HG03025 (cell line): ENCODE measurements around the gene JAML.

Experiments used
- ATAC-seq: cut with Tn5 transposase; IDR thresholded peaks from one replicate; pipeline ENCODE4 v1.9.1; 2021; ENCODE audit warnings: mild to moderate bottlenecking, moderate library complexity; ENCODE audit not compliant: unreplicated experiment, low FRiP score

Gene JAML

DNA sequence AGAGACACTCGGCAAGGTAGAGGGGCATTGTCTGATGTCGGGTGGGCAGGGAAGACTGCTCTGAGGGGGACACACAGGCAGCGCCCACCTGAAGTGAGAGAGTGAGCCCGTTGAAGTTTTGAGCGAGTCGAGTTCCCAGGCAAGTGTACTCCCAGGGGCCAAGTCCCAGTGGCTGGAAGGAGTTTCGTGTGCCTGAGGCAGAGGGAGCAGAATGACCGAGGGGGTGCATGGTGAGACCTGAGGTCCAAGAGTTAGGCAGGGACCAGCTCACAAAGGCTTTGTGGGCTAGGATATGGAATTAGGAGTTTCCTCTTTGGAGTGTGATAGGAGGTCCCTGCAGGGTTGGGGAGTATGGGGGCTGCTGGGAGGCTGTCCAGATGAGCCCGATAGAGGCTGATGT lies 54.6 kb downstream of the JAML start:
- ATAC-seq: no peak

DNA sequence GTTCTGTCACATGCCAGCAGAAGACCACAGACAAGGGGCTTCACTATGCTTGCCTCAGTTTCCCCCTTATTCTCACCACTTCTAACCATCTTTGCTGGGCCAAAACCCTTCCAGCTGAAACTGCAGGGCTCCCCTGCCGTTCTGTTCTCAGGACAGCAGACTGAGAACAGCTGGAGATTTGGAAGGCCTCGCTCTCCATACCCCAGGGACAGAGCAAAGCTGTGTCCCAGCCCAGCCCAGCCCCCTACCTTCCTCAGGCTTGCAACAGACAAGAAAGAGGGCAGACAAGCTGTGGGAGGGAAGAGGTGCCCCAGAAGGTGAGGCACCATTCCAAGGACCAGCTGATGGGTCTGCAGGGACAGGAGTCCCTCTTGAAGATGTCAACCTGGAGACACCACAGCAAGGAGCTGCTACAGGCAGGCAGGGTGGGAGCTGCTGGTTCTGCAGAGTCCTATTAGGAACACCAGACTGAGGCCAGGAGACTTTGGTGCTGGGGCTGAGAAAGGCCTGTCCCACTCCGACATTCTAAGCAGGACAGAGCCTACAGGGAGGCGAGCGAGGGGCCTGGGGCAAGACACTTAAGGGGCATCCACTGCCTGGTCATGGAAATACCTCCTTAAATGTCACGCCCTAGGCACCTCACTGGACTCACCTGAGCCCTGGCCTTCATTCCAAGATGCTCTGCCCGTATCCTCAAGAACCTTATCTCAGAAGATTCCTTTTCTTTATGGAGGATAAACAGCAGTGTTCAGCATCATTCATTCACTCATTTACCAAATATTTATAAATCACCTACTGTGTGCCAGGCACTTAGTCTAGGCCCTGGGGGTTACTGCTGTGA lies 55.3 kb downstream of the JAML start:
- no peak for ATAC-seq

DNA sequence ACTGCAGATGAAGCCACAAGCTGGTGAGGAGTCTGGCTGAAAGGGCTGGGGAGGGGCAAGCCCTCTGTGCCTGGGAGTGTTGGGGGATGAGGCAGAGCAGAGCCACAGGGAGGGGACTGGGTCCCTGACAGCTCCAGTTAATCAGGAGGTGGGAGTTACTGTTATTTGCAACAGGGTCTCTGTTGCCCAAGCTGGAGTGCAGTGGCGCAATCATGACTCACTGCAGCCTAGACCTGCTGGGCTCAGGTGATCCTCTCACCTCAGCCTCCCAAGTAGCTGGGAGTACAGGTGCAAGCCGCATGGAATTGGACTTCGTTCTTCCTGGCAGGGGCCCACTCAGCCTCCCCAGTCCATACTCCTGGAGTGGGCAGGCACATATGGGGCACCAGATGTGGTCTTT lies 56.1 kb downstream of the JAML start:
- ATAC-seq: no peak

DNA sequence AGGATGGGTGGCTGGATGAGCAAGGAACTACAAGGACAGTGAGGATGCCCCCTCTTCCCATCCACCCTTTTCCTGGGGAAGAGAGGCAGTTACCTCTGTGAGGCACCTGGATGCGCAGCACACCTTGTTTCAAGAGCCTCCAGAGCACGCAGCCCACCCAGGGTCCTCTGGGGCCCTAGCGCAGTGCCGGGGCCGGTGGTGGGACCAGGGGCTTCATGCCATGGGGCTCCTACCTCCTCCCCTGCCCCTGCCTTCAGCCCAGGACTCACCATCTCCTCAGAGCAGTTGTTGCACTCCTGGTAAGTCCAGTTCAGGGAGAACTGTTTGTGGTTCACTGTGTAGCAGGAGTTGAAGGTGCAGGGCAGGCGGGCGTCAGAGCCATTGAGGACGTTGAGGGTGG lies 56.5 kb downstream of the JAML start:
- no peak for ATAC-seq

DNA sequence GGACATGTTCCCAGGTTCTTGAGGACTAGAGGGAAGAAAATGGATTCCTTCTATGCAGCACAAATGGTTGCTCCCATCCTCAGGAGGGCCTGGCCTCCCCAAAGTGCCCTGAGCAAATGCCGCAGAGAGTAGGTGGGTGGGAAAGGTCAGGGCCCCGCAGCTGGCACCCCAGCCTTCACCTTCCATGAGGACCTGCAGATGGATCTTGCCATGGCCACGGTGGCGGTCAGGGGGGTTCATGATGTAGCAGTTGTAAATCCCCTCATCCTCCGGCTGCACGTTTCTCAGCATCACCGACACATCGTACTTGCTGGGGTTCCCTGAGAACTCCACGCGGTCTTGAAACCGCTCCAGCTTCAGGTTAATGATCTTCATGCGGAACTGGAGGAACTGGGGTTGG lies 56.9 kb downstream of the JAML start:
- ATAC-seq: no peak

DNA sequence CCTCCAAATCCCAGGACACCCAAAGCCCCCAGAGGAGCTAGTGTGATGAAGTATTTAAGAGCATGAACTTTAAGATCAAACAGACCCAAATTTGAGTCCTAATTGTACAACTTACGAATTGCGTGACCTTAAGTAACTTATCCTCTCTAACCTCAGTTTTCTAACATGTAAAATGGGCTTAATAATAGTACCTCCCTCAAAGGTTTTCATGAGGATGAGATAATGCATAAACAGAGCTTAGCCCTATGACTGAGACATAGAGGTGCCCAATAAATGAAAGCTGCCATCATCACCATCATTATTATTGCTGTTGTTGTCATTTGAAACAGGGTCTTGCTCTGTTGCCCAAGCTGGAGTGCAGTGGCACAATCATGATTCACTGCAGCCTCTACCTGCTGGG lies 57.6 kb downstream of the JAML start:
- no peak for ATAC-seq

DNA sequence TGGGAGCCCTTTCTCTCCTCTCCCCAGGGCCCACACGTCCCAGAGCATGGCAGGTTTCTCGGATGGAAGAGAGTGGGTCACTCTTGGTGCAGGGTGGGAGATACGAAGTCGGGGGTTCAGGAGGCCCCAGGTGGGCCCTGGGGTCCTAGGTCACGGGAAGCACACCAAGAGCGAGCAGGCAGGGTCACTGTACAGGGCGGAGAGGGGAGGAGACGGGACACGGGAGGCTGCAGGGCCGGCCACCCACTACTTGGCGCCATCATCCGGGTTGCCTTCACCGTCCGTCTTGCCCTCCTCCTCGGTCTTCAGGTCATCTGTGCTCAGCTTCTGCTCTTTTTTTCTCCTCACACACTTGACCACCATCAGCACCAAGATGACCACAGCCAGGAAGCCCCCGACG lies 58.2 kb downstream of the JAML start:
- ATAC-seq: no peak

DNA sequence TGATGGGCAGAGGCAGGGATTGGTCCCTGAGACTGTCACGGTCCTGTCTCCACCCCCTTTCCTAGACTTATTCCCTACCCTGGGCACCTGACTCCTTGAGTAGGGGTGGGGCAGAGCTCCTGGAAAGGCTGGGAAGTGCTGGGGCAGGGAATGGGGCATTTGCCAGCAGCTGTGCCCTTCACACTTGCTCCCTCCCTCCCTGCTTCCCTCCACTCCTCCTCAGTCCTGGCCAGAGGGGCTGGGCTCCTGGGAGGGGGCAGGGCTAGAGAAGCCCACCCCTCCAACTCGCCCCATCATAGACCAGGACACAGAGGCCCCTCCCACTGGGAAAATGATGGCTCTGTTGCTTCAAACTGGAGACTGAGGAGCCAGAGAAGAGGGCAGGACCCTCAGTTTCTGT lies 59.9 kb downstream of the JAML start:
- no peak for ATAC-seq

DNA sequence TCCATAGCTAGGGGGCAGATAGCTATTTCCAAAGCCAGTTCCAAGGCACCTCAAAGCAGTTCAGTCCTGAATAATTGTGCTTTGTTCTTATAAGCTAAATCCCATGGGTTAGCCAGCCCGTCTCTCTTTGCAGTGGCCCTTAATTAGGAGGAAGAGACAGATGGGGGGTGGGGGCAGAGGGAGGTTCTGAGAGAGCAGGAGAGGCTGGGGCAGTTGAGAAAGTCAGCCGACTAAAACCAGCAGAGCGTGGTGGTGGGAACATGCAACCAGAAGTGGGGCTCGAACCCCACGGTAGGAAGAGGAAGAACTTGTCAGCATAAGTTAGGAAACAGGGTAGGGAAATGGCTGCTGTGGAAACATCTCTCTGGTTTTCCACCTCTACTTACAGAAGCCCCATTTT lies 61.3 kb downstream of the JAML start:
- ATAC-seq: no peak

DNA sequence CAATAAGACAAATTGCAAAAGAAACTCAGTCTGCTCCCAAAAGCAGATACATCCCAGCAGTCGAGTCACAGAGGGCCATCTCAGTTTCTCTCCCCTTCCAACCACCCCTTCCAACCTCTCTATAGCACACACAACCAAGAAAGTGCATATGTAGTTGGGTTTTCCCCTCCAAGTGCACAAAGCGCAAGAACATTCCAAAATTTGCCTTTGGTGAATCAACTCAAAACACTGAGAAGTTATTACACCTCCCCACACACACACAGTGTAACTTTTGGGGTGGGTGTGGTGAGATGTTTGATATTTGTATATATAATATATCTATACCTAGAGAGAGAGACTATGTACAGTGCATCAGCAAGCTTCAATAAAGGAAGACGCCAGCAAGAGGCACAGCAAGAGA lies 62.0 kb downstream of the JAML start:
- ATAC-seq: no peak

DNA sequence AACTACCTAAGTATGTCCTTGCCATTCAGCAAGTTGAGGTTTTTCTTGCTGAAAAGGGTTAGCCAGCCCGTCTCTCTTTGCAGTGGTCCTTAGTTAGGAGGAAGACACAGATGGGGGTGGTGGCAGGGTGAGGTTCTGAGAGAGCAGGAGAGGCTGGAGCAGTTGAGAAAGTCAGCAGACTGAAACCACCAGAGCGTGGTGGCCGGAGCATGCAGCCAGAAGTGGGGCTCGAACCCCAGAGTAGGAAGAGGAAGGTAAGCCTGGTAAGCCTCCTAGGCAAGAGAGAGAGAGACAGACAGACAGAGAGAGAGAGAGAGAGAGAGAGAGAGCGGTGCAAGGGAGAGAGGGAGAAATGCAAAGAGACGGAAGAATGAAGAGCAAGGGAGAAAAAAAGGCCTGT lies 63.0 kb downstream of the JAML start:
- no peak for ATAC-seq

DNA sequence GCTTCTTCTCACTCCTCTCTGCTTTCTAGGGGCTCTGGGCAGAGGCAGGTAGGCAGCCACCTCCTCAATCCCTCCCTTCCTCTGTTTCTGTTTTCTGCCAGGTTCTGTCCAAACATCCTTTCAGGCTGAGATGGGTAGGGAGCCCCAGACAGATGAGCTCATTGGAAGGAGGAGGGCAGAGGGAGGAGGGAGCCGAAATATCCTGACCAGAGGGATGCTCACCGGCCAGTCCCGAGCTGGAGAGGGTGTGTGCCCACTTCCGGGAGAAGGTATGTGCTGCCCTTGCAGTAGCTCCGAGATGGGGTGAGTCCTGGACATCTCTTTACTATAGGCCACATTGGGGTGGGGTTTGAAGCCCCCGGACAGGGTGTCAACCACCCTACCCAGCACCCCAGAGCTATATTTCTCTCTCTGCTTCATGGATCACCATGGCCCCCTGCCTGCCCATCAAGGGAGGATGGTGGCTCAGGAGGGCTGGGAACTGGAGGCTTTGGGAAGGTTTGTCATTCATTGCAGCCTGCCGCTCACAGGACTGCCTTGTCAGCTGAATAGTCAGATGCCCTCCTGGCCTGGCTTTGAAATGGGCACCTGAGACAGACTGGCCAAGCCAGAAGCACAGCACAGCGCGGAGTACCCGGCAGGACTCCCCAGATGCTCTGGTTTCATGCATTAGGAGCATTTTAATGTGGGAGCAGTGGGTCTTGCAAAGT lies 67.5 kb downstream of the JAML start:
- ATAC-seq: no peak

DNA sequence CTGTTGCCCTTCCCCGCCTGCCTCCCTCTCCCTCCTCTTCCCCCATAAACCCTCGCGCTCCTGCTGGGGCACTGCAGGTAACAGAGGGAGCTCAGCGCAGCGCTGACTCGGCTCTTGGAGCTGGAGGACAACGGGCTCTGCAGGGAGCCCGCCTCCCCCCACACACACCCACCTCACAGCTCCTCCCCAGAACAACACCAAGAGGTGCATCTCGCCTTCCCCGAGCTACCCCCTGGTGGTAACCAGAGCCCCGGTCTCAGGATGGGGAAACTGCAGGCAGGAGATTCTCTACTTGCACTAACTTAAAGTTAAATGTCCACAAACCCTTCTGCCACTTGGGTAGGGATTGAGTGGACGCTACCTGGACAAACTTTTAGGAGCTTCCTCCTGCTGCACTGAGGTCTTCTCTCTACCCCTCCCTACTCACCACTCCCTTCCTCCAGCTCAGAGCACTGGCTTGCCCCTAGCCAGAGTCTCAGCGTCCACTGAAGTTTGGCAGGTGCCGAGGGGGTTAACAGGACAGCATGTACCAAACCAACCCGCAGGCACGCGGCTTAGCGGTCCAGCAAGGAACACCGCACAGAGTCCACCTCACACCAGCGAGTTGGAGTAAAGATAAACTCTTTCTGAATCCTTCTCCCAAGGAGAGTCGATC lies 68.2 kb downstream of the JAML start:
- no peak for ATAC-seq

DNA sequence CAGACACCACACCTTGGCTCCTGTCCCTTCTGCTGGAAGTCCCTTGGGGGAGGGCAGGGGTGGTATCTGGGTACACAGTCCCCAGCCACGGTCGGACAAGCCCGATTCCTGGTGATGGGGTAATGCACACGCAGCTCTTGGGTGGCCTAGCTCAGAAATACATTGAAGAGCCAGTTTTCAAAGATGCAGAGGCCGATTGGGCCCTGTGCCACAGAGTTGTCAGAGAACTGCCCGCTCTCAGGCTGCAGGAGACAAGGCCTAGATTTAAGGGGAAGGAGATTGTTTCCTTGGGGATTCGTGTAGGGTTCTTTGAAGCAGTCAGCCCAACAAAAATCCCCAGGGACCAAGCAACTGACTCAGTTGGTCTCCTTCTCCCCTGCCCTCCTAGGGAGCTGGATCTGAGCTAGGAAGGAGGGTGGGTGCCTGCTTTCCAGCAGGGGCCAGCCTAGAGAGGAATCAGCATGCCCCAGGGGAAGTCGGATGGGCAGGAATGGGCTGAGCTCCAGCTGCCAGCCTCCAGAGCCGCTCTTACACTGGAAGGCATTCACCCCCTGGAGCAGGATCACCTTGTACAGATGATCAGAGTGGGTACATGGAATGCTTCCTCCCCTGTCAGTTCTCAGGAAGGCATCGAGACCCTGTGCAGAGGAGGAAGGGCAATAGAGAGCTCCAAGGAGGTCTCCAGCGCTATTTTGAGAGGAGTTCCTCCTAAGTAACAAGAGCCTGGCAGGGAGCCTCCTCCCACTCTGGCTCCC lies 68.9 kb downstream of the JAML start:
- no peak for ATAC-seq

DNA sequence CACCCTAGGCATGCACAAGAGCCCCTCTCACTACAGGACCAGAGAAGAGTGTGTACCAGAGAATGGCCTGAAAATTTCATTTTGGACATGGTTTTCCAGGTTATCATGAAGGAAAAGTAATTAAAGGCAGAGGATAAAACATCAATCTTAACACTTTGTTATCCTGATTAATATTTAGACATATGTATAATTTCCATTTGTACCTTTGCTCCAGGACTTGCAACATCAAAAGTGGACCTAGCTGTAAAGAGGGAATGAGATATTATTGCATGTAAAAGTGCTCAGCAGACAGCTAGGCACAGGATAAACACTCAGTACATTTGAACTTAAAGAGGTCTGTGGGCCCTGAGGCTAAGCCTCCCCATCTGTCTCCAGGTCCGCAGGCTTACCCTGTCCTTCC lies 70.2 kb downstream of the JAML start:
- no peak for ATAC-seq

DNA sequence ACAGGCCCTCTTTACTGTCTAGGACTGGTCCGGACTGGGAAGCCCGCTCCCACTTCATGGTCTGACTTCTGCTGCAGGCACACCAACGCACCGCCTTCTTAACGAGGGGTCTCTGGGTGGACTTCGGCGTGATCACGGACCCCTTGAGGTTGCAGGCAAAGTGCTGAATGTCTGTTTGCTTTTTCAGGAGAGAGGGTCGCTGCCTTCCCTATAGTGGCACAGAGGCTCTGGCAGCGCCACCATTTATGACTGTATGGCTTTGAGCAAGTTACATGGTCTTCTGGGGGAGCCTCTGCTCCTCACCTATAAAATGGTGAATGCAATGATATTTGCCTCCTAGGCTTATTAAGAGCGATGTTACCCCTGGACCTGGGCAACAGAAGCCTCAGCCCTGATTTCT lies 70.8 kb downstream of the JAML start:
- ATAC-seq: no peak

DNA sequence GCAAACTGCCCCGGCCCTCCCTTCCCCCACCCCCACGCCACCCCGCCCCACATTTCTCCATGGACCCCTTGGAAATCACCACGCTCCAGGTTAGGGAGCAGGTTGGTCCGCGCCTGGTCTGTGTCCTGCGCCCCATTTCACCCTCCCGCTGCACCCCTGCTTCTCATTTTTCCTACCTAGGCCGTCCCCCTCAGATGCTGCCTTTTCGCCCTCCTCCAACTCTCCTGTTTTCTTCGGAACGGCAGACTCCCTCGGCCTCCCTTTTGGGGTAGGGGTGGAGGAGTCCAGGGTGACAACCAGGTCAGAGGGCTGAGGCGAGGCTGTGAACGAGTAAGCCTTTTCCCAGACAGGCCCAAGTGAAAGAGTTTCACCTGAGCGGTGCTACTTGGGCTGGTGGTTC lies 71.3 kb downstream of the JAML start:
- no peak for ATAC-seq

DNA sequence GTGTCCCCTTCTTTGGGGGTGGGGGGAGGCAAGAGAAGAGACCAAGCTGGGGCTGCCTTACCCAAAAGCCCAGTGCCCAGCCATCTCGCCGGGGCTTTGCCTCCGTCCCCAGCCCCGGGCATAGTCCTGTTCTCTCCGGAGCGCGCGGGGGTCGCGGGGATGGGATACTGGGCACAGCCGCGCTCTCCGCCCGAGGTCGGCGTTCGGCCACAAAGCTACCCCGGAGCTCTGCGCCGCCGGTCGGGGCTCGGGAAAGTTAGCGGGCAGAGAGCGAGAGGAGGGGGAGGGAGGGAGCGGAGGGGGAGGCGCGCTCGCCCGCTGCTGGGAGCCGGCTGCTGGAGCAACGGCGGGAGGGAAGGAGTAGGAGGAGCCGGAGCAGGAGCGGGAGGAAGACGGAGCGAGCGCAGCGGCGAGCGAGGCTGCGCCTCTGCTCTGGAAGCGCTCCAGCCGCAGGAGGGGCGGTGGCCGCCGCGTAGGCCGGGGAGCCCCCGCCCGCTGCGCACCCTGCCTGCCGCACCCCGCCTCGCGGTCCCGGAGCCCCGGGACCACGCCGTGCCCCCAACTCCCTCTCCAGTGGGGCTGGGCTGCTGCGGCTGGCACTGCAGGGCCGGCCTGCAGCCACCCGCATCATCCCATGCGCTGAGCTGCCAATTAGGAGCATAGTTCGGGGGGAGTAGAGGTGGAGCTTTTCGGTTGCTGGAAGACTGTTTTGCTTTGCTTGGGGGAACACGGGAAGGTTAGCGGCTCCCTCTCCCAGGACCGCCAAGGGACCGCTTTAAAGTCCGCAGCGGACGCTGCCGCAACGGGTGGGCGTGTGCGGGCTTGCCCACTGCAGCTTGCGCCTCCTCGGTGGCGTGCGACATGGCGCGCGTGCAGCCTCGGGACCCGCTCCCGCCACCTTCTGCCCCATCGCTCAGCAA lies 72.0 kb downstream of the JAML start, which contains the start of gene SCN4B:
Gene SCN4B, minus strand, starts transcription at position 272 of the 920 bp plus-strand sequence. Its CDS starts 150 bp downstream, at position 122.
- ATAC-seq: no peak

DNA sequence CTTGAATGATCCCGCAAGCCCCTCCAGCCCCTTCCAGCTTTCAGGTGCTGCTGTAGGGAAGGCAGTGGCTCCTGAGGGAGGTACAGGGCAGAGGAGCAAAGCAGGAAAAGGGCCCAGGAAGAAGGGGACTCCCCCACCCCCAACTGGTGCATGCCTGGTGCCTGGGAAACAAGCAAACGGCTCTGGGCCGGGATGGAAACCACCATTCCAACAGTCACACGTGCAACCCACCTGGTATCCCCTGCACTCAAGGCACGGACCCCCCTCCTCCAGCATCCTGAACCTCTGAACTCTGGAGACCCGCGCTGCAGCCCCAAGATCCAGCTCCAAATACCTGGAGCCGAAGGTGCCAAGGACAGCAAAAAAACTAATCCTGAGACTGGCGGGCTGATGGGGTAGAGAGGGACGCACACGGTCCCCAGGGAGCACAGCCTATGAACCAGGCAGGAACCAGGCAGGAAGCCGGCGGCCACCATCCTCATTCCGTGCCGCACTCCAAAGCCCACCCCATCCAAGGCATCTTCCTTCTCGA lies 72.7 kb downstream of the JAML start:
- ATAC-seq: no peak

DNA sequence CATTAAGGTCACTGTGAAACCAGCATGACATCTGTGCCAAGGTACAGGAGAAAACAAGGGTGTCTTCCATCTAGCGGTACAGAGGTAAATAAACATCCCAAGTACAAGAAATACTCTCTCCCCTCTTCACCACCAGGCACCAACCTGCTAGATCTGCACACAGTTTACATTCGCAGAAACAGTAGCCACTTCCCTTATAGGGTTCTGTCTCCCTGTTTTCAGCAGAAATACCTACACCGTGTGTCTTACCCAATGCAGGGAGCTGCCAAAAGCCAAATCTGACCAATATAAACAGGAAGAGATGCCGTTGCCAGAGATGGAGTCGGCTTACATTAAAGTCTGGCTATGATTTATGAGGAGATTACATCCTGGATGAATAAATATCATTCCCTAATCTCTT lies 73.4 kb downstream of the JAML start:
- no peak for ATAC-seq
